ENCODE results near the gene DNAH2.

- TF ChIP-seq CTCF (IDR thresholded peaks at IDR 0.05) (no peak), SIN3A (IDR thresholded peaks at IDR 0.05; ENCODE audit: borderline replicate concordance, insufficient read depth, low read depth, low read length) (no peak), REST (IDR thresholded peaks at IDR 0.05; ENCODE audit: insufficient read depth in 1 of 2, low read depth in 2 of 2, low read length in 1 of 2) (no peak), POLR2AphosphoS5 (IDR thresholded peaks at IDR 0.05; ENCODE audit: low read depth, low read length) (no peak)
Measured at GRCh38 chr17:7850701-7851437, 133.3 kb downstream of the DNAH2 start.
